ENCODE data around the gene EFCAB13. TPM values are rescaled to one million over a fixed set of nuclear protein-coding genes. Genes with fewer than 3 reads are reported as not detected.

EFCAB13 gene
- total RNA-seq, 1 experiment from 2014 or later: 1.6 TPM

- Histone ChIP-seq H4K5ac (ENCODE audit: insufficient read length, low read depth, low read length) (no peak overlapping the region), H4K8ac (replicated peaks; ENCODE audit: insufficient read length, low read depth, low read length) (no peak overlapping the region), H3T11ph (ENCODE audit: low read length) (no peak overlapping the region), H2BK120ac (ENCODE audit: low read depth, low read length, poor library complexity, severe bottlenecking) (no peak overlapping the region), H4K91ac (ENCODE audit: insufficient read length, low read depth, low read length) (no peak overlapping the region), H2BK20ac (ENCODE audit: low read depth, low read length, poor library complexity, severe bottlenecking) (no peak overlapping the region), H3K27ac (ENCODE audit: insufficient read length, low read depth, low read length) (no peak overlapping the region), H3K9ac (ENCODE audit: extremely low read depth, insufficient read length, low read length) (no peak overlapping the region), H3K56ac (ENCODE audit: insufficient read length, low read depth, low read length) (no peak overlapping the region), H3K9me3 (ENCODE audit: control insufficient read depth, low read depth, low read length) (no peaks in the 10 kb centered on the region), H3K14ac (ENCODE audit: insufficient read depth, low read length) (no peak overlapping the region), H2AK5ac (ENCODE audit: insufficient read length, low read length) (no peak overlapping the region), H3K23ac (ENCODE audit: insufficient read length, low read depth, low read length) (no peak overlapping the region), H3K4me1 (ENCODE audit: insufficient read depth, low read length) (no peaks in the 10 kb centered on the region), H2BK15ac (ENCODE audit: low read depth, low read length) (no peak overlapping the region), H3K23me2 (ENCODE audit: insufficient read length, low read depth, low read length, poor library complexity, severe bottlenecking) (no peaks in the 10 kb centered on the region), H2AFZ (ENCODE audit: low read length) (no peak overlapping the region), H2BK12ac (ENCODE audit: insufficient read length, low read depth, low read length) (no peak overlapping the region), H3K79me1 (ENCODE audit: insufficient read depth, low read depth, low read length, poor library complexity, severe bottlenecking) (no peaks in the 10 kb centered on the region), H3K4me2 (ENCODE audit: insufficient read depth, insufficient read length, low read length) (no peak overlapping the region), H3K27me3 (ENCODE audit: insufficient read depth, low read length) (no peaks in the 10 kb centered on the region), H4K20me1 (ENCODE audit: control insufficient read depth, insufficient read depth, insufficient read length) (no peaks in the 10 kb centered on the region), H3K79me2 (ENCODE audit: insufficient read depth, low read length) (no peaks in the 10 kb centered on the region), H3K18ac (ENCODE audit: insufficient read length, low read depth, low read length) (no peak overlapping the region), H2BK5ac (ENCODE audit: insufficient read length, low read length) (no peak overlapping the region), H3K4ac (ENCODE audit: low read depth, low read length) (no peak overlapping the region)
- Mint-ChIP-seq H3K4me3 (no peak overlapping the region), H3K36me3 (ENCODE audit: insufficient read depth in 1 of 3, low read depth in 3 of 3) (no peaks in the 10 kb centered on the region; a peak in 1 of 7 replicates), H3K27me3 (ENCODE audit: low read depth) (peaks cover 6% of the 10 kb centered on the region; the same call in 1 of the 2 replicates), H3K27ac (0 out of 7 replicates have a peak overlapping the region, but pooled peaks of 1 of the 3 experiments have one; percentile 52), H3K9me3 (no peaks in the 10 kb centered on the region), H3K4me1 (peaks cover 9 to 10% of the 10 kb centered on the region in 2 experiments)
- TF ChIP-seq, protein P1, sequence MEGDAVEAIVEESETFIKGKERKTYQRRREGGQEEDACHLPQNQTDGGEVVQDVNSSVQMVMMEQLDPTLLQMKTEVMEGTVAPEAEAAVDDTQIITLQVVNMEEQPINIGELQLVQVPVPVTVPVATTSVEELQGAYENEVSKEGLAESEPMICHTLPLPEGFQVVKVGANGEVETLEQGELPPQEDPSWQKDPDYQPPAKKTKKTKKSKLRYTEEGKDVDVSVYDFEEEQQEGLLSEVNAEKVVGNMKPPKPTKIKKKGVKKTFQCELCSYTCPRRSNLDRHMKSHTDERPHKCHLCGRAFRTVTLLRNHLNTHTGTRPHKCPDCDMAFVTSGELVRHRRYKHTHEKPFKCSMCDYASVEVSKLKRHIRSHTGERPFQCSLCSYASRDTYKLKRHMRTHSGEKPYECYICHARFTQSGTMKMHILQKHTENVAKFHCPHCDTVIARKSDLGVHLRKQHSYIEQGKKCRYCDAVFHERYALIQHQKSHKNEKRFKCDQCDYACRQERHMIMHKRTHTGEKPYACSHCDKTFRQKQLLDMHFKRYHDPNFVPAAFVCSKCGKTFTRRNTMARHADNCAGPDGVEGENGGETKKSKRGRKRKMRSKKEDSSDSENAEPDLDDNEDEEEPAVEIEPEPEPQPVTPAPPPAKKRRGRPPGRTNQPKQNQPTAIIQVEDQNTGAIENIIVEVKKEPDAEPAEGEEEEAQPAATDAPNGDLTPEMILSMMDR (conservative IDR thresholded peaks at IDR 0.05): no peak
- DNase-seq: no peak
- no CpG with 5 or more reads among the region's 1 CpG for WGBS (ENCODE audit: extremely low coverage, insufficient read length, low lambda C conversion rate)
These were observed 34.5 kb upstream of the EFCAB13 start for GRCh38 chr17:47289302-47289701.

All from H9 (cell line).